ENCODE measurements around the gene FAM162A.
A peak's percentile ranks its signal among the peaks of the same experiment; 100 is the strongest.
"Not testable (repeated sequence)": the region's sequence is repeated elsewhere in the genome, so short reads cannot be mapped to it uniquely, and the experiment has no call there.

The FAM162A gene

GRCh38 chr3:122421836-122422235 lies 37.9 kb downstream of the FAM162A start:
- no peak for DNase-seq

- no peak for DNase-seq
Measured at GRCh38 chr3:122427857-122428471, 44.0 kb downstream of the FAM162A start.

- DNase-seq = no peak
Measured at GRCh38 chr3:122430371-122430770, 46.4 kb downstream of the FAM162A start.

GRCh38 chr3:122435950-122436349 lies 52.0 kb downstream of the FAM162A start:
- no peak for DNase-seq

- DNase-seq = no peak
Measured at GRCh38 chr3:122443090-122443489, 59.1 kb downstream of the FAM162A start.

- DNase-seq = peak; percentile 18
Measured at GRCh38 chr3:122443762-122444490, 59.9 kb downstream of the FAM162A start.

- DNase-seq = not testable (repeated sequence)
Measured at GRCh38 chr3:122444491-122444887, 60.5 kb downstream of the FAM162A start.

- not testable (repeated sequence) for DNase-seq
Measured at GRCh38 chr3:122448218-122448617, 64.2 kb downstream of the FAM162A start.

GRCh38 chr3:122451371-122451770 lies 67.4 kb downstream of the FAM162A start:
- no peak for DNase-seq

- DNase-seq = no peak
Measured at GRCh38 chr3:122456074-122456473, 72.1 kb downstream of the FAM162A start.

GRCh38 chr3:122457706-122458105 lies 73.7 kb downstream of the FAM162A start:
- no peak for DNase-seq

GRCh38 chr3:122458992-122459391 lies 75.0 kb downstream of the FAM162A start:
- no peak for DNase-seq

- no peak for DNase-seq
Measured at GRCh38 chr3:122461806-122462205, 77.8 kb downstream of the FAM162A start.

Data from NCI-H1048 (cell line).